ENCODE results near the gene TOMM34.

The TOMM34 gene

DNA sequence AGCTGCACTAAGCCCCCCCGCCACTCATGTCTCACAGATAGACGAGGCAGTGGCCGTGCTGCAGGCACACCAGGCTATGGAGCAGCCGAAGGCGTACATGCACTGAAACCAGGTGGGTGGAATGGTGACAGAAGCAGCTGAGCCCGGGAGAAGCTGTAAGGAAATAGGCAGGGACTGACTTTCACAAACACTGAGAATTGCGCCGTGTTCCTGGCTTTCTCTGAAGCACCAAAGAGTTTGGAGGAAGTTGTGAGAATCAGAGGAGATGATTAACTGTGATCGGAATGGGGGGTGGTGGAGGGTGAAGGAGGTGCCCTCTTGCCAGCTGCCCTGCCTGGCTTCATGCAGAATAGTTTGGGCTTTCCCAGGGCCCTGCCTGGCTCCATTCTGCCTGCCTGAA, 21.6 kb downstream of the TOMM34 start:
- Histone ChIP-seq H3K27ac (ENCODE audit: insufficient read depth, low read length, poor library complexity, severe bottlenecking) (no peak overlapping the region), H3K4me3 (ENCODE audit: insufficient read depth, low read depth, low read length, poor library complexity, severe bottlenecking) (no peak overlapping the region), H3K4me1 (ENCODE audit: control insufficient read depth, insufficient read depth, low read length, poor library complexity, severe bottlenecking) (no peaks in the 10 kb centered on the region), H3K27me3 (replicated peaks; ENCODE audit: control insufficient read depth, insufficient read depth, low read length, poor library complexity, severe bottlenecking) (no peaks in the 10 kb centered on the region), H3K36me3 (ENCODE audit: control insufficient read depth, insufficient read depth, low read length) (peaks cover 40% of the 10 kb centered on the region), H3K9me3 (ENCODE audit: control insufficient read depth, low read length) (no peaks in the 10 kb centered on the region)
- DNase-seq: no peak

DNA sequence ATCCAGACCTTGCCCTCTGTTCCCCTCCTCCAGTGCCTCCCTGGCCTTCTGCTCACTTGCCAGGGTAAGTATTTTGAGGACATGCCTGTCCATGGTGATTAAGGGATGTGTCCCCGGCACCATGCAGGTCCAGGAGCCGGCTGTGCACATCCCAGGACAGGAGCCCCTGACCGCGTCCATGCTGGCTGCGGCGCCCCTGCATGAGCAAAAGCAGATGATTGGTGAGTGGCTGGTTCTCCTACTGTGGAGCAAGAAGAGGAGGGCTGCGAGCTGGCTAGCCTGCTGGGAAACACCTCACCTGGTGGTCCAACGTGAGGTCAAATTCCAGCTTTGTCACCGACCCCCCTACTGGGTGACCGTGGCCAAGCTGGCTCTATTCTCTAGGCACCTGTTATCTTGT, 23.7 kb downstream of the TOMM34 start:
- H3K4me1 ChIP-seq (ENCODE audit: control insufficient read depth, insufficient read depth, low read length, poor library complexity, severe bottlenecking): no peaks in the 10 kb centered on the region
- H3K4me3 ChIP-seq (ENCODE audit: insufficient read depth, low read depth, low read length, poor library complexity, severe bottlenecking): no peak overlapping the region
- no peak overlapping the region for H3K27ac ChIP-seq (ENCODE audit: insufficient read depth, low read length, poor library complexity, severe bottlenecking)
- no peak for DNase-seq
- peaks cover 29% of the 10 kb centered on the region for H3K36me3 ChIP-seq (ENCODE audit: control insufficient read depth, insufficient read depth, low read length)
- H3K9me3 ChIP-seq (ENCODE audit: control insufficient read depth, low read length): no peaks in the 10 kb centered on the region
- H3K27me3 ChIP-seq (replicated peaks; ENCODE audit: control insufficient read depth, insufficient read depth, low read length, poor library complexity, severe bottlenecking): no peaks in the 10 kb centered on the region

DNA sequence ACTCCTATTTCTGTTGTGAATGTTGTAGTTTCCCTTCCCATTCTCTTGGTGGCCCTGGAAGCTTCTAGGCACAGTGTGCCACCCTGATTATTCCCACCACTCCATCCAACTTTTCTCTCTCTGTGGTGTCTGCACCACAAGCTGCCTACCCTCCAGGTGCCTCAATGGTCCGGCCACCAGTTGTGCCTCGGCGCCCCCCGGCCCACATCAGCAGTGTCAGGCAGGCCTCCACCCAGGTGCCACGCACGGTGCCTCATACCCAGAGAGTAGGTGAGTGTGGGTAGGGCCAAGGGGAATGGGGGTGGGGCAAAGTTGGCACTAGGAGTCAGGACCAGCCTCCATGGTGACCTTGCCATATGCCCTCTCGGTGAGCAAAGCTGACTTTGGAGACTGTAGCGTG, 27.3 kb downstream of the TOMM34 start:
- no peaks in the 10 kb centered on the region for H3K9me3 ChIP-seq (ENCODE audit: control insufficient read depth, low read length)
- no peak overlapping the region for H3K4me3 ChIP-seq (ENCODE audit: insufficient read depth, low read depth, low read length, poor library complexity, severe bottlenecking)
- H3K36me3 ChIP-seq (ENCODE audit: control insufficient read depth, insufficient read depth, low read length): peaks cover 9% of the 10 kb centered on the region
- DNase-seq: no peak
- no peaks in the 10 kb centered on the region for H3K27me3 ChIP-seq (replicated peaks; ENCODE audit: control insufficient read depth, insufficient read depth, low read length, poor library complexity, severe bottlenecking)
- no peaks in the 10 kb centered on the region for H3K4me1 ChIP-seq (ENCODE audit: control insufficient read depth, insufficient read depth, low read length, poor library complexity, severe bottlenecking)
- H3K27ac ChIP-seq (ENCODE audit: insufficient read depth, low read length, poor library complexity, severe bottlenecking): no peak overlapping the region

DNA sequence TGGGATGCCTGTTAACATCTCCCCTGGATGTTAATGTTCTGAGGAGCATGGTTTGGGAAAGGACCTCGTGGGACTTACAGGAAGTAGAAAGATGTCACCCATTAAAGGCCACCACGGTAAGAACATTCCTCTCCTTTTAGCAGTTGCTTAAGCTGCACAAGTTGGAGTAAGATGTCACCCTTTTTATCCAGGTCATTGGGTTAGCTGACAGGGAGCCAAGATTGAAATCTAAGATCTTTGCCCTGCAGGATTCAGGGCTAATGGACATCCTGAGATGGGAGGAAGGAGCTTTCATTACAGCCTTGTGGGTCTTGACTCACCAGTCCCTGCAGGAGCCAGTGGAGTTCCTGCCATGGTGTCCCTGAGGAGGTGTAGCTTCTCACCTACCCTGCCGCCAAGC, 28.3 kb downstream of the TOMM34 start:
- Histone ChIP-seq H3K36me3 (ENCODE audit: control insufficient read depth, insufficient read depth, low read length) (peaks cover 9% of the 10 kb centered on the region), H3K4me1 (ENCODE audit: control insufficient read depth, insufficient read depth, low read length, poor library complexity, severe bottlenecking) (no peaks in the 10 kb centered on the region), H3K4me3 (ENCODE audit: insufficient read depth, low read depth, low read length, poor library complexity, severe bottlenecking) (no peak overlapping the region), H3K27ac (ENCODE audit: insufficient read depth, low read length, poor library complexity, severe bottlenecking) (no peak overlapping the region), H3K27me3 (replicated peaks; ENCODE audit: control insufficient read depth, insufficient read depth, low read length, poor library complexity, severe bottlenecking) (no peaks in the 10 kb centered on the region), H3K9me3 (ENCODE audit: control insufficient read depth, low read length) (no peaks in the 10 kb centered on the region)
- DNase-seq: no peak

DNA sequence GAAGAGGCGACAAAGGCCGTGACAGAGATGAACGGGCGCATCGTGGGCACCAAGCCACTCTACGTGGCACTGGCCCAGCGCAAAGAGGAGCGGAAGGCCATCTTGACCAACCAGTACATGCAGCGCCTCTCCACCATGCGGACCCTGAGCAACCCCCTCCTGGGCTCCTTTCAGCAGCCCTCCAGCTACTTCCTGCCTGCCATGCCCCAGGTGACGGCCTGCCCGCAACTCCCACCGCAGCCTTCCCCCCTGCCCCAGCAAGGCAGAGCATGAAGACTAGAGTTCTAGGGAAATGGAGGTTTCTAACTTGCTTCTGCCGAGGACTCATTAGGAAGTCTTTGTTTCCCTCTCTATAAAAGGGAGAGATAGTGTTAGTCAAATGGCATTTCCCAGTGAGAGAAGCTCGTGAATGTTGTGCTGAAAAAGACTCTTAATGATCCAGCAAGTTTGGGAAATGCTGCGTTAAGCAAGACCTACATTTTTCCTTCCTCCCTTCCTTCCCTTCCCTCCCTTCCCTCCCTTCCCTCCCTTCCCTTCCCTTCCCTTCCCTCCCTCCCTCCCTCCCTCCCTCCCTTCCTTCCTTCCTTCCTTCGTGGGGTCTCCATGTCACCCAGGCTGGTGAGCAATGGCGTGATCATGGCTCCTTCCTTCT, 29.6 kb downstream of the TOMM34 start:
- Histone ChIP-seq H3K36me3 (ENCODE audit: control insufficient read depth, insufficient read depth, low read length) (peaks cover 9% of the 10 kb centered on the region), H3K4me3 (ENCODE audit: insufficient read depth, low read depth, low read length, poor library complexity, severe bottlenecking) (no peak overlapping the region), H3K4me1 (ENCODE audit: control insufficient read depth, insufficient read depth, low read length, poor library complexity, severe bottlenecking) (no peaks in the 10 kb centered on the region), H3K27me3 (replicated peaks; ENCODE audit: control insufficient read depth, insufficient read depth, low read length, poor library complexity, severe bottlenecking) (no peaks in the 10 kb centered on the region), H3K9me3 (ENCODE audit: control insufficient read depth, low read length) (no peaks in the 10 kb centered on the region), H3K27ac (ENCODE audit: insufficient read depth, low read length, poor library complexity, severe bottlenecking) (no peak overlapping the region)
- DNase-seq: no peak

DNA sequence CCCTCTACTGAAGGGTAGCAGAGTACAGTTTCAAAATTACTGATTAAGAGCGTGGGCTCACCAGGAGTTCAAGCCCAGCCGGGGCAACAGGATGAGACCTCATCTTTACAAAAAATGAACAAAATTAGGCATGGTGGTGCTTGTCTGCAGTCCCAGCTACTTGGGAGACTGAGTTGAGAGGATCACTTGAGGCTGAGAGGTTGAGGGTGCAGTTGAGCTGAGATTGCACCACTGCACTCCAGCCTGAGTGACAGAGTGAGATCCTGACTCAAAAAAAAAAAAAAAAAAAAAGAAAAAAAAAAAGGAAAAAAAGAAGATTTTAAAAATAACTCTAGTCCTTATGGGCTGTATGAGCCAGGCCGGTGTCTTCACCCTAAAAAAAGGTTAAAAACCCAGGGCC, 31.6 kb downstream of the TOMM34 start:
- DNase-seq: no peak
- H3K4me1 ChIP-seq (ENCODE audit: control insufficient read depth, insufficient read depth, low read length, poor library complexity, severe bottlenecking): no peaks in the 10 kb centered on the region
- H3K27me3 ChIP-seq (replicated peaks; ENCODE audit: control insufficient read depth, insufficient read depth, low read length, poor library complexity, severe bottlenecking): no peaks in the 10 kb centered on the region
- peaks cover 9% of the 10 kb centered on the region for H3K36me3 ChIP-seq (ENCODE audit: control insufficient read depth, insufficient read depth, low read length)
- H3K9me3 ChIP-seq (ENCODE audit: control insufficient read depth, low read length): no peaks in the 10 kb centered on the region
- no peak overlapping the region for H3K4me3 ChIP-seq (ENCODE audit: insufficient read depth, low read depth, low read length, poor library complexity, severe bottlenecking)
- no peak overlapping the region for H3K27ac ChIP-seq (ENCODE audit: insufficient read depth, low read length, poor library complexity, severe bottlenecking)

DNA sequence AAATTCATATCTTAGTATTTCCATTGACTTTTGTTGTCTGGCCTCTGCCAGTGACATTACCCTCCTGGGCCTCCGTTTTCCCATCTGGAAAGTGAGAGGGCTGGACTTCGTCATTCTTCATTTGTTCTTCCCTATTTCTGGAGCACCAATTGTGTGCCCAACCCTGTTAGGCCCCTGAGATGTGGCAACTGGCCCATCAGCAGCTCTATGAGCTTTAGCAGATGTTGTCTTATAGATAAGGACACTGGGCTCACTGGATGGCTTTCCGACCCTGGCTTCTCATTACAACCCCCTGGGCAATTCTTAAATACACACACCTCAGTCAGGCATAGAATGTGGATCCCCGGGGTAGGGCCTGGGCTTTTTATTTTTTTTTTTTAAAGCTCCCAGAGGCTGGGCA, 35.7 kb downstream of the TOMM34 start:
- H3K9me3 ChIP-seq (ENCODE audit: control insufficient read depth, low read length): no peaks in the 10 kb centered on the region
- DNase-seq: no peak
- no peaks in the 10 kb centered on the region for H3K4me1 ChIP-seq (ENCODE audit: control insufficient read depth, insufficient read depth, low read length, poor library complexity, severe bottlenecking)
- H3K36me3 ChIP-seq (ENCODE audit: control insufficient read depth, insufficient read depth, low read length): no peaks in the 10 kb centered on the region
- H3K27ac ChIP-seq (ENCODE audit: insufficient read depth, low read length, poor library complexity, severe bottlenecking): no peak overlapping the region
- no peak overlapping the region for H3K4me3 ChIP-seq (ENCODE audit: insufficient read depth, low read depth, low read length, poor library complexity, severe bottlenecking)
- H3K27me3 ChIP-seq (replicated peaks; ENCODE audit: control insufficient read depth, insufficient read depth, low read length, poor library complexity, severe bottlenecking): no peaks in the 10 kb centered on the region

DNA sequence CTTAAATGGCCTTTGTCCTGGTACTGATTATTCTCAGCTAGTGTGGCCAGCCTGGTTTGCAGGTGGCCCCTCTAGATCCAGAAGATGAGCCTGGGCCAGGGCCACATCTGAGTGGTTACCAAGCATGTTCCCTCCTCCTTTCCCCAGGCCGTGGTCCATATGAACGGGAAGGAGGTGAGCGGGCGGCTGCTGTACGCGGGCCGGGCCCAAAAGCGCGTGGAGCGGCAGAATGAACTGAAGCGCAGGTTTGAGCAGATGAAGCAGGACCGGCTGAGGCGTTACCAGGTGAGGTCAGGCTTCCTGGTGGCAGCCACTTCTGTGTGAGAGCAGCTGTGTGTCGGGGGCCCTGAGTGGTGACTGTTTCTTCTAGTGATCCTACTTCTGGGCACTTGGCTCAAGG, 38.8 kb downstream of the TOMM34 start:
- Histone ChIP-seq H3K27ac (ENCODE audit: insufficient read depth, low read length, poor library complexity, severe bottlenecking) (no peak overlapping the region), H3K4me1 (ENCODE audit: control insufficient read depth, insufficient read depth, low read length, poor library complexity, severe bottlenecking) (no peaks in the 10 kb centered on the region), H3K4me3 (ENCODE audit: insufficient read depth, low read depth, low read length, poor library complexity, severe bottlenecking) (no peak overlapping the region), H3K27me3 (replicated peaks; ENCODE audit: control insufficient read depth, insufficient read depth, low read length, poor library complexity, severe bottlenecking) (no peaks in the 10 kb centered on the region), H3K36me3 (ENCODE audit: control insufficient read depth, insufficient read depth, low read length) (no peaks in the 10 kb centered on the region), H3K9me3 (ENCODE audit: control insufficient read depth, low read length) (no peaks in the 10 kb centered on the region)
- DNase-seq: no peak

DNA sequence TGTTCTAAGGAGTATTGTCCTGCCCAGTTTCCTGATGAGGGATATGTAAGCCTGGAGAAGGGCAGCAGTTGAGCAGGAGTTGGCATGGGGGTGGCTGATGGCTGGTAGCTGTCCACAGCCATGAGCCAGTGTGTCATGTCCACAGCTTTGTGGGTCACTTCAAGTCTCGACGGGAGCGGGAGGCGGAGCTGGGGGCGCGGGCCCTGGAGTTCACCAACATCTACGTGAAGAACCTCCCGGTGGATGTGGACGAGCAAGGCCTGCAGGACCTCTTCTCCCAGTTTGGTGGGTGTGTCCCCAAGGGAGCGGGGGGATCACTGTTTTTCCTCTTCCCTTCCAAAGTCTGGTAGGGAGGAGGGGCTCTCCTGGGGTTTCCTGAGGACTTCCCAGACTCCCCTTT, 41.4 kb downstream of the TOMM34 start:
- Histone ChIP-seq H3K27ac (ENCODE audit: insufficient read depth, low read length, poor library complexity, severe bottlenecking) (no peak overlapping the region), H3K4me3 (ENCODE audit: insufficient read depth, low read depth, low read length, poor library complexity, severe bottlenecking) (no peak overlapping the region), H3K4me1 (ENCODE audit: control insufficient read depth, insufficient read depth, low read length, poor library complexity, severe bottlenecking) (no peaks in the 10 kb centered on the region), H3K9me3 (ENCODE audit: control insufficient read depth, low read length) (no peaks in the 10 kb centered on the region), H3K36me3 (ENCODE audit: control insufficient read depth, insufficient read depth, low read length) (no peaks in the 10 kb centered on the region), H3K27me3 (replicated peaks; ENCODE audit: control insufficient read depth, insufficient read depth, low read length, poor library complexity, severe bottlenecking) (no peaks in the 10 kb centered on the region)
- no peak for DNase-seq

DNA sequence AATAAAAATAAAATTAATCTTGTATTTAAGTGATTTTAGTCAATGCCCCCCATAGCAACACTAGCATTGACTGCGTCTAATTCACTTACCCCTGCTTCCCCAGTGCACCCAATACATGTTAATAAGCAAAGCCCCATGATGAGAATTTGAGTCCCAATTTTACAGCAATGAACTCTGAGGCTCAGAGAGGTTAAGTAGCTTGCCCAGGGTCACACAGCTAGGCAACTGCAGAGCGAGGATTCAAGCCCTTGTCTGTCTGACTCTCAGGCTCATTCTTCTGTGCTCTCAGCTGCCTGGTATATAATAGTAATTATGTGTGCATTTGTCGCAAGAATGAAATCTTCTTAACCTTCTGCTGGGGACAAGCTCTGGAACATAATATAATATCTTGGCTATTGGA, 41.9 kb downstream of the TOMM34 start:
- Histone ChIP-seq H3K4me3 (ENCODE audit: insufficient read depth, low read depth, low read length, poor library complexity, severe bottlenecking) (no peak overlapping the region), H3K27ac (ENCODE audit: insufficient read depth, low read length, poor library complexity, severe bottlenecking) (no peak overlapping the region), H3K36me3 (ENCODE audit: control insufficient read depth, insufficient read depth, low read length) (no peaks in the 10 kb centered on the region), H3K9me3 (ENCODE audit: control insufficient read depth, low read length) (no peaks in the 10 kb centered on the region), H3K27me3 (replicated peaks; ENCODE audit: control insufficient read depth, insufficient read depth, low read length, poor library complexity, severe bottlenecking) (no peaks in the 10 kb centered on the region), H3K4me1 (ENCODE audit: control insufficient read depth, insufficient read depth, low read length, poor library complexity, severe bottlenecking) (no peaks in the 10 kb centered on the region)
- DNase-seq: no peak

Data from effector memory CD4-positive, alpha-beta T cell (primary cell).